ENCODE results near the gene SHC3.

SHC3 gene

DNA sequence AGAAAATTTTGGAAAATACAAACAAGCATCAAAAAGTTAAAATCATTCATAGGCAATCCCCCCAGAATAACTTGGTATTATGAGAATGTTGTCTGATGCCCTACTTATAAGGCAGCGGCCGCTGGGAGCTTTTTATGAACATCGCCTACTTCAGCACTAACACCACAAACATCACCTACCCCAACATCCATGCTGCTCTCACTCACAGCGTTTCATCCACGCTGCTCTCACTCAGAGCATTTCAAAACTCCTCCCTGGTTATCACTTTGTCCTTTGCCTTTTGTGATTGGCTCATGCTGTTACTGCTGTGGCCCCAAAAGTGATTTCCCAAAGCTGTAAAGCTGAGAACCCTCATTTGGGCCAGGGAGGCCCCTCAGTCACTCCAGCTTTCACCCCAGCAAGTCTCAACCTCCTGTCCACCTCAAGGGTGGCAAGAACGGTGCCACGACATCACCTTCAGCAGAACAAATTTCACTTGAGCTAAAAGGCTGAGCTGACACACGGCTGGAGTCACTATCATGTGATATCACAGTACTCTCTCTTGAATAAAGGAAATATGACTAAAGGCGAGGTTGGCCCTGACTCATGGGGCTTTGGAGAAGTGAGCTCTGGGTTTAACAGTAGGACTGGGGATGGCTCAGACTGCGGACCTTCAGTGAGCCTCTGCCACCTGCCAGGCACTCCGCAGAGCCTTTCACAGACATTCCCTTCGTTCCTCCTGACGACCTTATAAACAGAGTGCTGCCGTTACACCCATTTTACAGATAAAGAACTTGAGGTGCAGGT lies 25.2 kb downstream of the SHC3 start:
- DNase-seq: no peak

DNA sequence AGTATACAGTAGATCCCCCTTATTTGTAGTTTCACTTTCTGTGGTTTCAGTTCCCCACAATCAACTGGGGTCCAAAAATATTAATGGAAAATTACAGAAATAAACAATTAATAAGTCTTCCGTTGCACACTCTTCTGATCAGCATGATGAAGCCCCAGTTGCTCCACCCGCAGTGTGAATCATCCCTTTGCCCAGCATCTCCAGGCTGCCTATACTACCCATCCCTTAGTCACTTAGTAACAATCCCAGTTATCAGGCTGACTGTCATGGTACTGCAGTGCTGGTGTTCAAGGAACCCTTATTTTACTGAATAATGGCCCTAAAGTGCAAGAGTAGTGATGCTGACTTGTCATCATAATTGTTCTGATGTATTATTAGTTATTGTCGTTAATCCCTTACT lies 28.9 kb downstream of the SHC3 start:
- no peak for DNase-seq

DNA sequence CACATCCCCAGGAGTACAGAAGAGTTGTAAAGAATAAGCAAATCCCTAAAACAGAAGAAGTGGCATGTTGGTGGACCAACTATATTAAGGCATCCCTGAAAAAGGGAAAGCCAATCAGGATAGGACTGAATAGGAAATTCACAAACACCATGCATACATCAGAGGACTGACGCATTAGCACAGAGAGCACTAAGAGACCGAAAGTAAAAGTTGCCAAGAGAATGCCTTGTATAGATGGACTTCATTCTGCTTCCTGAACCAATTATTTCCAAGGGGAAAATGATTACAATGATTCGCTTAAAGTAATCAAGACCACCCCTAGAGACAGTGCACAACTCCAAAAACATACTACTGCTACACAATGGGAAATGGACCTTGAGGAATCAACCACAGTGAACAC lies 33.5 kb downstream of the SHC3 start:
- no peak for DNase-seq

DNA sequence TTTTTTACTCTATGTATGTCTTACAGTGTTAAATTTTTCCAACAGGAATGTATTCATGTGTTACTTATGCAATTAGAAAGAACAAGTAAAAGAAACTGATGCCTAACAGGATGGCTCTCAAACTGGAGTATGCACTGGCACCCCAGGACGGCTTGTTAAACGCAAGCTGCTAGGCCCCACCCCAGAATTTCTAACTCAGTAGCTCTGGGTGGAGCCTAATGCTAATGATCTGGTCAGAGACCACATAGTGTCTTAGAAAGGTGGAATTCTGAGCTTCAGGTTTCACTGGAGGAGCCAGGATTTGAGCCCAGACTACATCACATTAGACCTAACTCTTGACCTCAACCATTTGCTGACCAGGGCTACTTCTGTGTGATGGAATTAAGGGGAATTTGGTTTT lies 34.4 kb downstream of the SHC3 start:
- no peak for DNase-seq

DNA sequence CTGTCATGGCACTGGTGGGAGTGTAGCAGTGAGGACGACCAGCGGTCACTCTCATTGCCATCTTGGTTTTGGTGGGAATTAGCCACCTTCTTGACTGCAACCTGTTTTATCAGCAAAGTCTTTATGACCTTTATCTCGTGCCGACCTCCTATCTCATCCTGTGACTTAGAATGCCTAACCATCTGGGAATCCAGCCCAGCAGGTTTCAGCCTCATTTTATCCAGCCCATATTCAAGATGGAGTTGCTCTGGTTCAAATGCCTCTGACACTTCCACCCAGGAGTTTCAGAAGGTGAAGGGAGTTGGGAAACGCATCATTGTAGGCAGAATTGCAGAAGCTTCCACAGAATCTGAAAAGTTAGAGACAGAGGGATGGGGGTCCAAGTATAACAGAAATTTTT lies 35.4 kb downstream of the SHC3 start:
- no peak for DNase-seq

DNA sequence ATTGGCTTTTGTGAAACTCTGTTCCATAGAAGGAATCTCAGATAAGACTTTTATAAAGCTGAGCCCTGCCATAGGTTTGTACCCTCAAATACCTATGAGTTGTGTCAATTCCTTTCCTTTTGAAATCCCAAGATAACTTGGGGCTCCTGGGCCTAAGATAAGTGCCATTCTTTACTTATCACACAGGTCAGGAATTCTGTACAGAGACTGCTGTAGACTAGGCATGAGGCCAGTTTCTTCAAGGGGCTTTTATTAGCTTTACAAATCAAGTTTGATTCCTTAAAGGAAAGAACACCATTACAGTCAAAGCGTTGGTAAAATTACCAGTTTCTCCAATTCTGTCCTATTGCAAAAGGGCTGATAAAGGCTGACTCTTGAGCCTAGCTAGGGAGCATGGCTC lies 39.2 kb downstream of the SHC3 start:
- DNase-seq: no peak

DNA sequence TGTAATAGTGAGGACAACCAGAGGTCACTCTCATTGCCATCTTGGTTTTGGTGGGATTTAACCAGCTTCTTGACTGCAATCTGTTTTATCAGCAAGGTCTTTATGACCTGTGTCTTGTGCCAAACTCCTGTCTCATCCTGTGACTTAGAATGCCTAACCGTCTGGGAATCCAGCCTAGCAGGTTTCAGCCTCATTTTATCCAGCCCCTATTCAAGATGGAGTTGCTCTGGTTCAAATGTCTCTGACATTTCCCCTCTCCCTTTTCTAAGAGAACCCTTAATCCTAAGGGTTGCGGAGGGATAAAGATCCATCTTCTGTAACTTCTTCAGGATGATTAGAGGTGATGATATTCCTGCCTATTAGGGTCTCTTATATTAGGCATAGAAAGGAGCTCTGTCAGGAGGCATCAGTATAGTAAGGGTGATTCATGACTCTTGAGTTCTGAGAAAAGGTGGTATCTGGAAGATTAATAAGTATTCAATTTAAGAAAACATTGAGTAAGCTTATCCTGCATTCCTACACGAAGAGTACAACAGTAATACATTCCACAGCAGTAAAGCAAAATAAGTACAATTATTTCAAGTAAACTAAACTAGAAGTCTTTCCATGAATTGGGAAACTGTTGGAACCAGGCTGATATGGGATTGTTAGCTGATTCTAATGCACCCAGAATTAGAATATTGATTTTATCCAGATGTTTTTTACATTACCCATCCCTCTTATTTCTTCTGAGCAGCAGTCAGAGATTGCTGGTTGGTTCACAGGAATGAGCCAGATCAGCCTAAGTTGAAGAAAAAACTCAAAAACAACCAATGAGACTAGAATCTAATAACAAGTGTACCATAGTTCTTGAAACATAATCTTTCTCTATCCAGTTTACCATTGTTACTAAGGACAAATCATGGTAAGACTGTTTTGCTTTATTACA lies 39.9 kb downstream of the SHC3 start:
- DNase-seq: no peak

DNA sequence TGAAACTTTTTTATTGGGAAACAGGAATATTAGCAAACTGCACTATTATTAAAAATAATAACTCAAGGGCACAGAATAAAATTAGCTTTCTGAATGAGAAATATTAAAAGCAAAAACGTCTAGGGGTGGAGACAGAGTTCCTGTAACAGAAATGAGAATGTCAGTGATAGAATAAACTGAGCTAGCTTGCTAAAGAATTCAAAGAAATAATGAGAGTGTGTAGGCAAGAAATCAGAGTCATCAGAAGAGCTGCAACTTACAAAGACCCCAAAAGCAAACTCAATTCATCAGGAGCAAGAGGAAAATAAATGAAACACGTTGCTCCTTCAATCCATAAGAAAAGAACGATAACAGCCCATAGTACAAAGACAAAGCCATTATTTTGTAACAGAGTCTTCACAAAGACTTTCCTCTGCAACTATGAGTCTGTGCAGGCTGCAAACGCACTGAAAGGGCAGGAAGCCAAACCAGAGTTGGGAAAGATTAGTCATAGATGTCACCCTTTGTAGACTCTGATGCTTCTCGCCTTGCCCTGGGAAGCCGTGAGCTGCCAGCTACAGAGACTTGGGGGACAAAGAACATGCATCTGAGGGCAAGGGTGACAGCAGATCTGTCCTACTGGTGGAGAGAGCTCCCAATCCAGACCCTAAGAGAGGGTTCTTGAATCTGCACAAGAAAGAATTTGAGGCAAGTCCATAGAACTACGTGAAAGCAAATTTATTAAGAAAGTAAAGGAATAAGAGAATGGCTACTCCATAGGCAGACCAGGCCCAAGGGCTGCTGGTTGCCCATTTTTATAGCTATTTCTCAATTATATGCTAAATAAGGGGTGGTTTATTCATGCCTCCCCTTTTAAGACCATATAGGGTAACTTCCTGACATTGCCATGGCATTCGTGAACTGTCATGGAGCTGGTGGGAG lies 40.8 kb downstream of the SHC3 start:
- peak in 1 of 2 experiments; percentile 0 for DNase-seq

DNA sequence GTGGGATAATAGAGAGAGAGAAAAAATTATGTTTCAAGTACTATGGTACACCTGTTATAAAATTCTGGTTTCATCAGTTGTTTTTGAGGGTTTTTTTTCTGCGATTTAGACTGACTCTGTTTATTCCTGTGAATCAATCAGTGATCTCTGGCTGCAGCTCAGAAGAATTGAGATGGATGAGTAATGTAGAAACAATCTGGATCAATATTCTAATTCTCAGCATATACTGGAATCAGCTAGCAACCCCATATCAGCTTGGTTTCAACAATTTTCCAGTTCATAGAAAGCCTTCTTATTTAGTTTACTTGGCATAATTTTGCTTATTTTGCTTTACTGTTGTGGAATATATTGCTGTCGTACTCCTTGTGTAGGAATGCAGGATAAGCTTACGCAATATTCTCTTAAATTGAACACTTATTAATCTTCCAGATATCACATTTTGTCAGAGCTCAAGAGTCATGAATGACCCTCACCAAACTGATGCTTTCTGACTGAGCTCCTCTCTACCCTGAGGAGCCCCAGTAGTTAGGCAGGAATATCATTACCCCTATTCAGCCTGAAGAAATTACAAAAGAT lies 42.9 kb downstream of the SHC3 start:
- DNase-seq: no peak

DNA sequence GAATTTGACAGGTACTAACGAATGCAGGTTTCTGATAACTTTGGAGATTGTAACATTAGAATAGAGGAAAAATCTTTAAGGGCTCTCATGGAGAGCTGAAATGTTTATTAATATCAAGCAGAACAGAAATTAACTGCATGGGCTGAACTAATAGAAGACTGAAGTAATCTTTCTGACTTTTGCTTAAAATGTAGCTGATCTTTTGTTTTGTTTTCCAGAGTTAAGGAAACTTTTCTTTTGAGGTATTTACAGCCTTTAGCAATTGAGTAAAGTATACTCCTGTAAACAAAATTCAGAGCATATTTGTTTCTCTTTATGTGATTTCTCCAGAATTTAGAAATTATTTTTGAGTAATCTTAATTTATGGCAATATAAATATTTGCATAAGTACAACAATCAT lies 43.9 kb downstream of the SHC3 start:
- DNase-seq: no peak

DNA sequence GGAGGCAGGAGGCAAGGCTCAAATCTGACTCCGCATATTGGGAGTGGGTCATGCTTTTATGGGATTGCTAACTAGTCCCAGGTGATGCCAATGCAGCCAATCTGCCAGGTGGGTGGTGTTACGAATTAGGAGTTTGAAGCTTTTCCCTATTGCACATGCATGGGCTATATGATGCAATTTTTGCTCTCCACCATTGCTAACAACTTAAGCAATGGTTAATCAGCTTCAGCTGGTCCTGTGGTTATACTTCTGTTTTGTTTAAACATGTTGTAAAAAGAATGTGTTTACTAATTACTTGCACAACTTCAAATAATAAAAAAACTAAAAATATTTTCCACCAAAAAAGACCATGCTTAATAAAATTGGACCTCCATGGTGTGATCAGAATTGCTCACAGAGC lies 55.7 kb downstream of the SHC3 start:
- DNase-seq: no peak

DNA sequence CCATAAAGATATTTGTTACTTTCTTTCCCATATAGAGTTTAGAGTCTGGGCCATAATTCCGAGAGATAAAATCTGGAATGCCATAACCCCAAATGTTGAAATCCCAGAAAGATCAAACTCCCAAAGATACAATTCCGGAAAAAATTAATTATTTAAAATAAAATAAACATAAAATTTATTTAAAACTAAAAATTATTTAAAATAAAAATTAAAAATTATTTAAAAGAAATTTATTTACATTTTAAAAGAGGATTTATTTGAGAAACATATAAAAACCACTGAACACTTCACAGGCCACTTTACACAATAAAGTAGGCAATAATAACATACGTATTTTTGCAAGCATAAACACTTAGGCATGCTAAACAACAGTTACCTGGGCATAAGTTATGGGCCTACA lies 57.9 kb downstream of the SHC3 start:
- no peak for DNase-seq

DNA sequence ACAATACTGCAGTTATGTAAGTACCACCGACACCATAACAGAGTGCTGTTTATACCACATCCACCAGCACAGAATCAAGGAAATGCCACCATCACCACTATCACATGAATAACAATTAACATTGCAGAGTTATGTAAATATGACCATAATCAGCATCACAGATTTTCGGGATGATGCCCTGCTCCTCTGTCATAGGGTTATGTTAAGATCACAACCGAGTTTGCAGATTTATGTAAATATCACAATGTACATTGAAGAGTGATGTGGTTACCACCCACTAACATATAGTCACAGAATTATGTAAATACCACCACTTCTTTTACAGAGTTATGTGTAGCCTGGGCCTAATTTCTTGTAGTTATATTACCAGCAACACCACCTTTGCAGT lies 61.8 kb downstream of the SHC3 start:
- no peak for DNase-seq

DNA sequence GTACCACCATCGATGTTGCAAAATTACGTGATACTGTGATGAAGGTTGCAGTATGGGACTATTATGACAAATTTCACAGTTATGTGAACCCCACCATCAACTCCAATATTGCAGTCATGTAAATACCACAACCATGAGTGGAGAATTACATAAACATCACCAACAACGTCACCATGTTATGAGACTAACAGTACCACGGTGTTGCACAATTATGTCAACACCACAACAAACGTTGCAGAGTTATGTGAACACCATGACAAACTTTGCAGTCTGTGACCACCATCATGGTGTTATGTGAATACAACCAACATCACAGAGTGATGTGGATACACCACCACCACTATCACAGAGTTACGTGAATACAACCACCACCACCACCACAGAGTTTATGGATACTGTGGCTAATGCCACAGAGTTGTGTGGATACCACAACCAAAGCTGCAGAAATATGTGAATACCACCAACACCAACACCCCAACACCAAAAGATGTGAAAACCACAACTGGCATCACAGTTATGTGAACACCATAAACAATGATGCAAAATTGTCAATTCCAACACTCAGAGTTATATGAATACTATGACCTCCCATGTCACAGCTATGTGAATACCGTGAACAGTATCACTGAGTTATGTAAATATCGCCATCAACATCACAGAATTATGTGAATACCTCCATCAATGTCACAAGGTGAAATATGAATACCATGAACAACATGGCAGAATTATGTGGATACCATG lies 62.4 kb downstream of the SHC3 start:
- no peak for DNase-seq

DNA sequence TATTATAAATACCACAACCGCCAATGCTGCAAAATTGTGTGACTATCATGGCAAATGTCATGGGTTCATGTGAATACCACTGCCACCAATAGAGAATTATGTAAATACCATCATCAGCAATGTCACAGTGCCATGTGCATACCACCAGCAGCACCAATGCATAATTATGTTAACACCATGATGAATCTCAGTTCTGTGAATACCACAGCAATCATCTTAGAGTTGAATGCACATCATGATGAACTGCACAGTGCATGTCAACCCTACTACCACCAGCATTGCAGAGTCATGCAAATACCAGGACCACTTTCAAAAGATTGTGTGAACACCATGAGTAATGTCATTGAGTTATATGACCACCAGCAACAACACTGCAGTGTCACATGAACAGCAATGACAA lies 63.2 kb downstream of the SHC3 start:
- no peak for DNase-seq

DNA sequence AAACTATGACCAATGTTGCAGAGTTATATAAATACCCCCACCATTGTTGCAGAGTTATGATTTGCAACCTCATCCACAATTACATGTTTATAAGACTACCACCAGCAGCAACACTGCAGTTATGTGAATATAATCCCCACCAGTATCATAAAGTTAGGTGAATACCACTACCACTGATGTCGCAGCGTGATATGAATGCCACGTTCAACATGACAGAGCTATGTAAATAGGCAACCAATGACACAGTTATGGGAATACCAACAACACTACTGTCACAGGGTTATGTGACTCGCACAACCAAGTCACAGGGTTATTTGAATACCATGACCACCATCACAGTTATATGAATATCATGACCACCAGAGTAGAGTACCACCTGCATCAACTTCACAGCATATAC lies 63.9 kb downstream of the SHC3 start:
- no peak for DNase-seq

DNA sequence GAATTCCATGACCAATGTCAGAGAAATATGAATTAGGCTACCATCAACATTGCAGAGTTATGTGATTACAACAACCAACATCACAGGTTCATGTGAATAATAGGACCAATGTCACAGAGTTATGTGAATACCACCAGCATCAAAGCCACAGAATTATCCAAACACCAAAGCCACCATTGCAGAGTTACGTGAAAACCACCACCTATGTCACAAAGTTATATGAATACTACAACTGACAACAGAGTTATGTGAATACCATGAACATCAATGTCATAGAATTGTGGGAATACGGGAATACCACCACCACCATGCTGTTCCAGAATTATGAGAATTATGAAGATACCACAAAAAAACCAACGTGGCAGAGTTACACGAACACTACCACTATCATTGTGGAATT lies 64.8 kb downstream of the SHC3 start:
- DNase-seq: no peak

DNA sequence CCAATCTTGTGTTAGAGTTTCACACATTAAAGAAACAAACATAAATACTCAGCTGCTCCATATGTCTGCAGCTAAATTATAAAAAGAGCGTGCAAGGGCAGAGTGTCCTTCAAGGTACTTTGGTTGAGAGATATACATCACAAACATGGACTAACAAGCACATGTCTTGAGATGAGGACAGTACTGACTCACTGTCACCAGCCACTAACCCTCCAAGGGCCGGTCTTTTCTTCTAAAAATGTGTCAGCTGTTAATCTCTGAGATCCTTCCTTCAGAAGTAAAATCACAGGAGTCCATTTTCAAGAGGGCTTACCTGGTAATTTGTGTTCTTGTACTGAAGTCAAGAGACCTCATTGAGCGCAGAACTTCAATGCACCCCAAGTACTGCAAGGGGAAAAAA lies 66.4 kb downstream of the SHC3 start:
- no peak for DNase-seq

DNA sequence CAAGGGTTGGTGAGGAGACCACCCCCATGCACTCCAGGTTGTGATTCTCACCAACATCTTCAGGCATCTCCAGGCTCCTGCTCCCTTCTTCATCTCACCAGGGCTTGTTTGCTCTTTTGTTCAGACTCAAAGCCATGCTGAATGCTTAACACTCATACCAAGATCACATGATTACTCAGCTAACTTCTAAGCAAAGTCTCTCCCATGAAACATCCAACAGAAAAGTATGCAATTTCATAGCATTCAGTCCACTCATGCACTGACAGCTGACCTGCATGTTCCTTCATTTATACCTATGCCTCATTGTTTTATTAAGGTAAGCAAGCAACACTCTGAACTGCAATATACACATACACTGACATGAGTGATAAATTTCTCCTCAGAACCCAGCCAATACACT lies 69.0 kb downstream of the SHC3 start:
- no peak for DNase-seq

DNA sequence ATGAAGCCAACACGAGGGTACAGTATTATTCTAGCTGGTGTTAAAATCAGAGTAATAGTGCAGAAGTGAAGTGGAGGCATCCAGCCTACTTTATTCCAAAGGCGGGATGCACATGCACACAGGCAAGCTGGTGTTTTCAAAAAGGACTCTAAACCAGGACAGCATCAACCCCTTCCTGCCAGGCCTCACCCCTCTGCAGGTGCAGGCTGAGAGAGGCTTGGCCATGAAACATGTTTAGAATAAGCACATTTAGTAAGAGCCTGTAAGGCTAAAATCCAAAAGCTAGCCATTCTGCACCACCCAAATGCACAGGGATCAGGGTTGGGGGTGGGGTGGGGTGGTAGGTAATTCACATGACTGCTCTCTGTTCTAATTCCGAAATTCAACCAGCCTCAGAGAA lies 71.2 kb downstream of the SHC3 start:
- DNase-seq: no peak

DNA sequence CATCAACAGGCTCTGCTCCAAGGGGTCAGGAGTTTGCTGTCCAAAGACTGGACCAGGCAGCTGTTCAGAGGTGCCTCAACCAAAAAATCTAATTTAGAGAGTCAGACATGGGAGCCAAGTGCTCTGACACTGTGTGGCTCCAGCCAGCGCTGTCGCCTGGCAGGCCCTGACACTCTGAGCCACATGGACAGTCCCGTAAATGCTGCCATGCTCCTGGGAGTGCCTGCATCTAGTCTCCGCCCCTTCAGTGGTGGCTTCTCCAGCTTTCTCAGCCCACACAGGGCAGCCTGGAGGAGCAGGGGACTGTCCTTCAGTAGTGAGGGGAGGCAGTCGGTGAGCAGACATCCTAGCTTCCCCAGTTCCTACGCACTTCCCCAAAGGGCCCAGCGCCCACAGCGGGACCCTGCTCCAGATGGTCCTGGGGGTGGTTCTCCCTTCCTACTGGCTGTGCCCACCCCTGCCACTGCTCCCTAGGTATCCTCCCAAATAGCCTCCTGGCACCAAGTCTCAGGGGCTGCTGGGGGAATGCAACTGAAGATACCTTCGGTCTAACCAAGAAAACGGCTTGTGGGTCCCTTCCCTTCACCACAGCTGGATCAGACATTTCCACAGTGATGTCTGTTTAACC lies 72.3 kb downstream of the SHC3 start:
- DNase-seq: no peak

DNA sequence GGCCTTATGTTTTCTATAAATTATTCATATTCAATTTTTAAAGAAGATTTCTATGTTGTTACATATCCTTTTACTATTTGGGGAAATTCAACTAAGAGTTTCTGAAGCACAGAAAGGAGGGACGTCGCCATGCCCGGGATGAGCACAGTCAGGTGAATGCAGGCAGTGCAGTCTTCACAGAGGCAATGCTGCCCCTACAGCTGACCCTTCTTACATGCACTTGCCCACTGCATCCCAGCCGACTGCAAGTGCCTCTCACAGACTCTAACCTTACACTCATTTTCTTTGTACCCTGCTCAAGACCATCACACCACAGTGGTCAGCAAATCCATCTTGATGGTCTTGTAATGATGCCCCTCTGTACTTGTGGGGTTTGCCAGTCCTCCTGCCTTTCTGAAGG lies 73.8 kb downstream of the SHC3 start:
- no peak for DNase-seq
